Lower lobe of right lung (tissue), 2 donors: ENCODE measurements around the gene HID1. TPM values are rescaled to one million over a fixed set of nuclear protein-coding genes. Genes with fewer than 3 reads are reported as not detected.
A peak's percentile ranks its signal among the peaks of the same experiment; 100 is the strongest.

ENCODE experiments used
- ATAC-seq, 2 donors: fragments of 200-7000 bp; cut with Tn5 transposase; one replicate each; pipeline ENCODE4 v1.9.1; 2020 to 2022; ENCODE audit warnings: mild to moderate bottlenecking in 2 of 2, moderate library complexity in 2 of 2
- DNase-seq: peaks from one replicate; pipeline ENCODE4 v3.0.0-alpha.2; 2020
- H3K27ac ChIP-seq: fragments of 200-600 bp; one replicate; pipeline ENCODE4 v1.8.0; 2022
- H3K27me3 ChIP-seq: fragments of 200-600 bp; one replicate; pipeline ENCODE4 v1.8.0; 2022; ENCODE audit warnings: low read depth
- H3K36me3 ChIP-seq: fragments of 200-600 bp; one replicate; pipeline ENCODE4 v1.8.0; 2022; ENCODE audit warnings: mild to moderate bottlenecking
- H3K4me1 ChIP-seq: fragments of 200-600 bp; one replicate; pipeline ENCODE4 v1.8.0; 2022
- H3K4me3 ChIP-seq: fragments of 200-600 bp; one replicate; pipeline ENCODE4 v1.8.0; 2022; ENCODE audit warnings: mild to moderate bottlenecking
- H3K9me3 ChIP-seq: fragments of 200-600 bp; one replicate; pipeline ENCODE4 v1.8.0; 2022
- intact Hi-C: fragments of 100-400 bp; cut with DNase I; formaldehyde crosslinking; loops from one replicate; pipeline ENCODE4 v1.11.0; 2022
- total RNA-seq: library from RNA; stranded (reverse); fragmentation: NEBNext Ultra II Directional; extraction: Animal tissue kit (Norgen Biotek cat#: 25700); gene quantifications from one replicate; pipeline ENCODE4 v1.2.1, GENCODE V29; 2021
- TF ChIP-seq, protein P1 (sequence below): fragments of 200-600 bp; IDR thresholded peaks from one replicate; pipeline ENCODE4 v1.8.0; 2022; ENCODE audit warnings: antibody characterized with exemption, mild to moderate bottlenecking
- donor health status: DM: no; HTN: yes; CAD: no; lungs with severe emphysema.

HID1 gene
- total RNA-seq, 1 donor from 2014 or later, result 28.6 TPM

DNA sequence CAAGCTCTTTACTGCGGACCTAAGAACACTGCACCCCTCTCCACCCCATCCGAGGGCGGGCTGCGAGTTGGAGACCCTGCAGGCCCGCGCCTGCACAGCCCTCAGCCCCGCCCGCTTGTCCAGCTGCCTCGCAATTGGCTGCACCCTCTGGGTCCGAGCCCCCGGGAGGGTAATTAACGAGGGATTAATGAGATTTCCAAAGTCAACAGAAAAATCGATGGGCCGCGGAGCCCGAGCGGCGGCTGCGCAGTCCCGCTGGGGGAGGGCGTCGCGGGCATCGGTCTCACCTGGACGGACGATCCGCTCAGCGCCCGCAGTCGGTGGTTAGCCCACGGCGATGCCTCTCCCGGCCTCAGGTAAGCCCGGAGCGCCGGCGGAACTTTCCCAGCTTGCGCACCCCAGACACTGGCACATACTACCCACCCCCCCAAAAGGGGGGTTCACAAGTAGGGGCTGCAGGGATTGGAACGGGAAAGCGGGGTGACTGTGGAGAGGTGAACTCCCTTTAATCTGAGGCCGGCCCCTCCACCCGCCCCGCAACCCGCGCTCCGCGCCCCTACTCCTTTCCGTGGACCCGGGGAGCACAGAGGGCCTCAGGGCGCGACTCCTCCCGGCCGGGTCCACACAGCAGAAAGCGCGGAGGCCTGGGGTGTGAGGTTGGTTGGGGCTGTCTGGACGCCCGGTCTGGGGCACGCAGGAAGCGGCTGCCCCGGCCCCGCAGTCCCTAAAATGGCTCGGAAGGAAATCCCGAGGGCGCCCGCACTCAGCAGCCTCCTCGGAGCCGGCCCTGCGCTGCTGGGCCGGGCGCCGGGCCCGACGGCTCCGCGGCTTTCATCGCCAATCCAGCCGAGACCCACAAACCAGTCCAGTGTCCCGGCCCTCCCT is 36.7 kb downstream of the HID1 start, which contains the start of gene OTOP3:
OTOP3 (plus strand) TSS at position 314 of the 885 bp plus-strand sequence; CDS start at position 338, 24 bp downstream.
- Histone ChIP-seq H3K27me3 (peaks cover 72% of the 10 kb centered on the region), H3K27ac (no peak within 1 kb of the TSS), H3K36me3 (no peaks in the 10 kb centered on the region), H3K4me1 (no peaks in the 10 kb centered on the region), H3K4me3 (no peak within 1 kb of the TSS), H3K9me3 (no peaks in the 10 kb centered on the region)
- DNase-seq (no peak), ATAC-seq (peak; percentile 23)
- TF ChIP-seq, protein P1, sequence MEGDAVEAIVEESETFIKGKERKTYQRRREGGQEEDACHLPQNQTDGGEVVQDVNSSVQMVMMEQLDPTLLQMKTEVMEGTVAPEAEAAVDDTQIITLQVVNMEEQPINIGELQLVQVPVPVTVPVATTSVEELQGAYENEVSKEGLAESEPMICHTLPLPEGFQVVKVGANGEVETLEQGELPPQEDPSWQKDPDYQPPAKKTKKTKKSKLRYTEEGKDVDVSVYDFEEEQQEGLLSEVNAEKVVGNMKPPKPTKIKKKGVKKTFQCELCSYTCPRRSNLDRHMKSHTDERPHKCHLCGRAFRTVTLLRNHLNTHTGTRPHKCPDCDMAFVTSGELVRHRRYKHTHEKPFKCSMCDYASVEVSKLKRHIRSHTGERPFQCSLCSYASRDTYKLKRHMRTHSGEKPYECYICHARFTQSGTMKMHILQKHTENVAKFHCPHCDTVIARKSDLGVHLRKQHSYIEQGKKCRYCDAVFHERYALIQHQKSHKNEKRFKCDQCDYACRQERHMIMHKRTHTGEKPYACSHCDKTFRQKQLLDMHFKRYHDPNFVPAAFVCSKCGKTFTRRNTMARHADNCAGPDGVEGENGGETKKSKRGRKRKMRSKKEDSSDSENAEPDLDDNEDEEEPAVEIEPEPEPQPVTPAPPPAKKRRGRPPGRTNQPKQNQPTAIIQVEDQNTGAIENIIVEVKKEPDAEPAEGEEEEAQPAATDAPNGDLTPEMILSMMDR, result no peak
- intact Hi-C loops, result no loop called here

DNA sequence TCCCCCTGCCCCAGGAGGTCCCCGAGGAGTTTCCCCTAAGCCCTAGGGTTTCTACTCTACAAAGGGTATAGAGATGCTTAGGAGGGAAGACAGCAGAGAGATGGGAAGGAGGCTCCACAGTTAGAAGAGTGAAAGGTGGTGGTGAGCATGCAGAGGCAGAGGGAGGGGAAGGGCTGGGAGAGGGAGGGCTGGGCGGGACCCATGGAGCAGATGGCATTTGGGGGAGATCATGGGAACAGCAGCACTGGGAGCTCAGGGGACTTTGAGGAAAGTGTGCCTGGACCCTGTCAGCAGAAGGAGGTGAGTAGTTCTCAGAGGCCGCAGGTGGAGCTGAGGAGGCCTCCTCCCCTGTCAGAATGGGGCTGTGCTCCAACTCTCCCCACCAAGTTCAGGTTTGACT is 37.5 kb downstream of the HID1 start:
- Histone ChIP-seq H3K9me3 (no peaks in the 10 kb centered on the region), H3K4me1 (no peaks in the 10 kb centered on the region), H3K27ac (no peak overlapping the region), H3K27me3 (peaks cover 76% of the 10 kb centered on the region), H3K36me3 (no peaks in the 10 kb centered on the region), H3K4me3 (no peak overlapping the region)
- intact Hi-C loops, result no loop called here
- DNase-seq, result no peak
- no peak for ATAC-seq
- TF ChIP-seq, protein P1, result no peak

DNA sequence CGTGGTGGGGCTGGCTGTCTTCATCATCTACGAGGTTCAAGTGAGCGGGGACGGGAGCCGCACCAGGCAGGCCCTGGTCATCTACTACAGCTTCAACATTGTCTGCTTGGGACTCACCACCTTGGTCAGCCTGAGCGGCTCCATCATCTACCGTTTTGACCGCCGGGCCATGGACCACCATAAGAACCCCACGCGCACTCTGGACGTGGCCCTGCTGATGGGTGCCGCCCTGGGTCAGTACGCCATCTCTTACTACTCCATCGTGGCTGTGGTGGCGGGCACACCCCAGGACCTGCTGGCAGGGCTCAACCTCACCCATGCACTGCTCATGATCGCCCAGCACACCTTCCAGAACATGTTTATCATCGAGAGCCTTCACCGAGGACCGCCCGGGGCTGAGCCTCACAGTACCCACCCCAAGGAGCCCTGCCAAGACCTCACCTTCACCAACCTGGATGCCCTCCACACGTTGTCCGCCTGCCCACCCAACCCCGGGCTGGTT is 42.0 kb downstream of the HID1 start:
- ATAC-seq, result no peak

DNA sequence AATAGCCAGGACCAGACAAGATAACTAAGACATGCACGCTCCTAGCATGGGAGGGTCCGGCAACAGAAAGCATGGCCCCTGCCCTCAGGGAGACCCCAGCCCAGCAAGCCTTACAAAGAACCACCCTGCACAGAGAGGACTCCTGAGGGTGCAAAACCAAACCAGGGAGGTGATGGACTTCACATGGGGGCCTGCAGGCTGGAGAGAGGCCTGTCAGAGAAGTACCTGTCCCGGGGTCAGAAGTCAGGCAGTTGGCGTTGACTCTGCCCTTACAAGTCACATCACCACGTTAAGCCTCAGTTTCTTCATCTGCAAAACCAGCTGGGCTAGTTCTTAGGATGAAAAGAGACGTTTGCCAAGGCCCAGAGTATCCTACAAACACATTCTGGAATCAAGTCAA is 43.8 kb downstream of the HID1 start:
- H3K4me1 ChIP-seq, result peaks cover 10% of the 10 kb centered on the region
- H3K9me3 ChIP-seq, result no peaks in the 10 kb centered on the region
- H3K4me3 ChIP-seq, result no peak overlapping the region
- peaks cover 70% of the 10 kb centered on the region for H3K27me3 ChIP-seq
- intact Hi-C loops, result no loop called here
- no peak overlapping the region for H3K27ac ChIP-seq
- H3K36me3 ChIP-seq, result no peaks in the 10 kb centered on the region
- DNase-seq, result no peak
- TF ChIP-seq, protein P1, result no peak
- no peak for ATAC-seq

More for the DNA sequence above, 42.0 kb downstream of the HID1 start:
- Histone ChIP-seq H3K27me3 (peaks cover 65% of the 10 kb centered on the region), H3K4me3 (no peak overlapping the region), H3K4me1 (no peaks in the 10 kb centered on the region), H3K36me3 (no peaks in the 10 kb centered on the region), H3K27ac (no peak overlapping the region), H3K9me3 (no peaks in the 10 kb centered on the region)
- intact Hi-C loops, result no loop called here
- TF ChIP-seq, protein P1, result no peak
- DNase-seq, result peak; percentile 35

DNA sequence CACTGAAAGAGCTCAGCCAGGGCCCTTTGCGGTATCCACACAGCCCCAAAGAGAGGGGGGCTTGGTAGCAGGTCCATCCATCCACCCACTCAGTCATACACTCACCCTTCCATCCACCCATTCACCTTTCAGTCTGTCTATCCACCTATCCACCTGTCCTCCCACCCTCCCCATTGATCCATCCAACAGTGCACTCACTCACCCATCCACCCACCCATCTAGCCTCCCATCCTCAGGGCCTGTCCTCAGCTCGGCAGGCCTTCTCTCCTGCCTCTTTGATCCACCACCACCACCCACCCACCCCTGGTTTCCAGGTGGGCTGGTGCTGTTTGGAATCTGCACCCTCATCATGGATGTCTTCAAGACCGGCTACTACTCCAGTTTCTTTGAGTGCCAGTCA is 47.3 kb downstream of the HID1 start:
- Histone ChIP-seq H3K4me3 (no peak overlapping the region), H3K27ac (no peak overlapping the region), H3K4me1 (peaks cover 22% of the 10 kb centered on the region), H3K27me3 (peaks cover 76% of the 10 kb centered on the region), H3K36me3 (no peaks in the 10 kb centered on the region), H3K9me3 (no peaks in the 10 kb centered on the region)
- DNase-seq, result peak; percentile 23
- ATAC-seq, result no peak
- intact Hi-C loops, result no loop called here
- TF ChIP-seq, protein P1, result no peak
